Measurements from ENCODE around the gene CCDC57.

DNA sequence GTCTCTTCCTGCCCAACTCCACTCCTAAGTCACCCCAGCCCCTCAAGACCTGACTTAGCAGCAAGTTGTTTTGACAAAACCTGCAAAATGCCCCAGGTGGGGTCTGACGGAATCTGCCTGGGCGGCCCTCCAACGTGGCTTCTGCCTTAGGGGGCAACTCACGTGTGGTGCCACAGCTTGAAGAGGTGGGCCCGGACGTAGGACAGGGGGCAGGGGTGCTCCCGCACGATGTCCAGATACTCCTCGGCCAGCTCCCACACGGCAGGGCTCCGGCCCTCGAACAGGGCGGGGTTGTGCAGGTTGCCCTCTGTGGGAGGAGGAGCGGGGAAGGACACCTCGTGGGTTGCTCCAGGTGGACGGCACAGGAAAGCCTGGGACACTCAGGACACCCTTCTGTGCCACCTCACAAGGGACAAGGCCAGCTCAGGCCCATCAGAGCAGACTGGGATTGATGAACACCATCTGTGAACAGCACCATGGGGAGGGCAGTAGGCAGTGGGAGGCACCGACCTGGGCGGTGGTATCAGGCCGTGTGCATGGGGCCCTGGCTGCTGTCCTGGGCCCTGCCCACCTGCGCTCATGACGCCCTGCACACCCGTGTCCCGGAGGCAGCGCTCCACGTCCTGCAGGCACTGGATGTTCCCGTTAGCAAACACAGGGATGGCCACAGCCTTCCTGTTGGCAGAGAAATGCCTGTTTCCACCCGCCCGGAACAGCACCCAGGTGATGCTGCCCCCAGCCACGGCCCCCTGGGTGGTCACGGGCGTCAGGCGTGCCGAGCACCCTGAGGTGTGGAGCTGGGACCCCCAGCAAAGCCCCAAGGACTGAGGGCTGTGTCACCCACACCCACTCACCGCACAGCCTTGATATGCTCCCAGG is 151.4 kb downstream of the CCDC57 start:
- no peak for TF ChIP-seq POLR2A (IDR thresholded peaks at IDR 0.05)
- TF ChIP-seq, protein P1, sequence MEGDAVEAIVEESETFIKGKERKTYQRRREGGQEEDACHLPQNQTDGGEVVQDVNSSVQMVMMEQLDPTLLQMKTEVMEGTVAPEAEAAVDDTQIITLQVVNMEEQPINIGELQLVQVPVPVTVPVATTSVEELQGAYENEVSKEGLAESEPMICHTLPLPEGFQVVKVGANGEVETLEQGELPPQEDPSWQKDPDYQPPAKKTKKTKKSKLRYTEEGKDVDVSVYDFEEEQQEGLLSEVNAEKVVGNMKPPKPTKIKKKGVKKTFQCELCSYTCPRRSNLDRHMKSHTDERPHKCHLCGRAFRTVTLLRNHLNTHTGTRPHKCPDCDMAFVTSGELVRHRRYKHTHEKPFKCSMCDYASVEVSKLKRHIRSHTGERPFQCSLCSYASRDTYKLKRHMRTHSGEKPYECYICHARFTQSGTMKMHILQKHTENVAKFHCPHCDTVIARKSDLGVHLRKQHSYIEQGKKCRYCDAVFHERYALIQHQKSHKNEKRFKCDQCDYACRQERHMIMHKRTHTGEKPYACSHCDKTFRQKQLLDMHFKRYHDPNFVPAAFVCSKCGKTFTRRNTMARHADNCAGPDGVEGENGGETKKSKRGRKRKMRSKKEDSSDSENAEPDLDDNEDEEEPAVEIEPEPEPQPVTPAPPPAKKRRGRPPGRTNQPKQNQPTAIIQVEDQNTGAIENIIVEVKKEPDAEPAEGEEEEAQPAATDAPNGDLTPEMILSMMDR (IDR thresholded peaks at IDR 0.05): no peak

Data from esophagus squamous epithelium (tissue), 4 donors.